SU-DHL-6 (cell line): ENCODE measurements around the gene AKNA.

Experiments used
- H2AFZ ChIP-seq: fragments of 200-600 bp; sonication (generic); 2 replicates; pipeline ENCODE4 v1.6.1; 2014; ENCODE audit warnings: low read depth, mild to moderate bottlenecking, moderate library complexity, mixed read lengths, antibody characterized with exemption, low read length; ENCODE audit not compliant: severe bottlenecking
- H3F3A ChIP-seq: fragments of 200-600 bp; shearing (Covaris generic); 2 replicates; pipeline ENCODE4 v1.6.0; 2016; ENCODE audit warnings: antibody characterized with exemption, mild to moderate bottlenecking; ENCODE audit not compliant: insufficient read depth
- H3K27ac ChIP-seq: fragments of 200-600 bp; sonication (generic); 2 replicates; pipeline ENCODE4 v1.5.1; 2016; ENCODE audit warnings: low read depth, mild to moderate bottlenecking, low read length, moderate library complexity, mixed read lengths
- H3K27me3 ChIP-seq: fragments of 200-600 bp; sonication (generic), shearing (Covaris generic); 2 replicates; pipeline ENCODE4 v1.6.0; 2014; ENCODE audit warnings: mild to moderate bottlenecking, low read length
- H3K36me3 ChIP-seq: fragments of 200-600 bp; sonication (generic); 2 replicates; pipeline ENCODE4 v1.6.1; 2014; ENCODE audit warnings: mild to moderate bottlenecking, low read length, mixed read lengths
- H3K4me2 ChIP-seq: fragments of 300-600, 200-600 bp; shearing (Covaris generic), sonication (generic); 2 replicates; pipeline ENCODE4 v1.6.0; 2014; ENCODE audit warnings: low read length, low read depth, mild to moderate bottlenecking; ENCODE audit not compliant: poor library complexity, severe bottlenecking
- H3K4me3 ChIP-seq: fragments of 200-600 bp; sonication (generic); 2 replicates; pipeline ENCODE4 v1.5.1; 2014; ENCODE audit warnings: antibody characterized with exemption, low read length, mild to moderate bottlenecking, mixed read lengths; ENCODE audit not compliant: insufficient read depth, poor library complexity, severe bottlenecking
- H3K79me2 ChIP-seq: fragments of 200-600 bp; sonication (generic); 2 replicates; pipeline ENCODE4 v1.6.1; 2014; ENCODE audit warnings: mild to moderate bottlenecking, low read length, moderate library complexity; ENCODE audit not compliant: insufficient read depth
- H3K9ac ChIP-seq: fragments of 200-600 bp; sonication (generic); 2 replicates; pipeline ENCODE4 v1.7.0; 2014; ENCODE audit warnings: mild to moderate bottlenecking, low read length
- H3K9me2 ChIP-seq: fragments of 200-600 bp; sonication (generic); replicated peaks from 2 replicates; pipeline ENCODE4 v1.6.1; 2014; ENCODE audit warnings: low read length; ENCODE audit not compliant: insufficient read depth
- H3K9me3 ChIP-seq: fragments of 200-600 bp; sonication (generic); 2 replicates; pipeline ENCODE4 v1.6.1; 2014; ENCODE audit warnings: low read length, mixed read lengths; ENCODE audit not compliant: insufficient read depth
- H4K20me1 ChIP-seq: fragments of 200-600 bp; sonication (generic); 2 replicates; pipeline ENCODE4 v1.6.1; 2014; ENCODE audit warnings: low read depth, mild to moderate bottlenecking, antibody characterized with exemption, low read length, moderate library complexity, mixed read lengths
- CTCF ChIP-seq: fragments of 200-600 bp; sonication (generic); IDR thresholded peaks from one replicate; pipeline ENCODE4 v1.5.1; 2017; ENCODE audit warnings: antibody characterized with exemption, mild to moderate bottlenecking, low read length, moderate library complexity; ENCODE audit not compliant: insufficient read depth, poor library complexity, severe bottlenecking
- EZH2phosphoT487 ChIP-seq: fragments of 200-600 bp; sonication (generic), shearing (Covaris generic); conservative IDR thresholded peaks from 2 replicates; pipeline ENCODE4 v1.6.1; 2018; ENCODE audit warnings: mild to moderate bottlenecking, antibody characterized with exemption, low read length, moderate library complexity, mixed read lengths

AKNA gene

GRCh38 chr9:114431770-114432169, 44.0 kb upstream of the AKNA start:
- Histone ChIP-seq H3K27me3 (no peaks in the 10 kb centered on the region), H3K9ac (no peak overlapping the region), H3K9me2 (no peaks in the 10 kb centered on the region), H3K9me3 (no peaks in the 10 kb centered on the region), H3F3A (no peaks in the 10 kb centered on the region), H3K4me3 (no peak overlapping the region), H4K20me1 (no peaks in the 10 kb centered on the region), H3K27ac (no peak overlapping the region), H3K79me2 (no peaks in the 10 kb centered on the region), H3K36me3 (no peaks in the 10 kb centered on the region), H2AFZ (no peak overlapping the region), H3K4me2 (no peak overlapping the region)
- TF ChIP-seq EZH2phosphoT487 (no peak), CTCF (no peak)

GRCh38 chr9:114431003-114431402, 43.2 kb upstream of the AKNA start:
- Histone ChIP-seq H3K9ac (no peak overlapping the region), H3K27ac (no peak overlapping the region), H3K27me3 (no peaks in the 10 kb centered on the region), H4K20me1 (no peaks in the 10 kb centered on the region), H3K36me3 (no peaks in the 10 kb centered on the region), H2AFZ (no peak overlapping the region), H3K79me2 (no peaks in the 10 kb centered on the region), H3K4me3 (no peak overlapping the region), H3F3A (no peaks in the 10 kb centered on the region), H3K4me2 (no peak overlapping the region), H3K9me2 (no peaks in the 10 kb centered on the region), H3K9me3 (no peaks in the 10 kb centered on the region)
- TF ChIP-seq CTCF (no peak), EZH2phosphoT487 (no peak)

- Histone ChIP-seq H3K36me3 (no peaks in the 10 kb centered on the region), H3K4me3 (no peak overlapping the region), H3K9me3 (no peaks in the 10 kb centered on the region), H3F3A (no peaks in the 10 kb centered on the region), H3K9ac (no peak overlapping the region), H2AFZ (no peak overlapping the region), H3K4me2 (no peak overlapping the region), H4K20me1 (no peaks in the 10 kb centered on the region), H3K79me2 (no peaks in the 10 kb centered on the region), H3K27me3 (no peaks in the 10 kb centered on the region), H3K27ac (no peak overlapping the region), H3K9me2 (no peaks in the 10 kb centered on the region)
- TF ChIP-seq CTCF (no peak), EZH2phosphoT487 (no peak)
Measured at GRCh38 chr9:114430457-114430856, 42.7 kb upstream of the AKNA start.
